ENCODE results near the gene ZNF217. TPM values are rescaled to one million over a fixed set of nuclear protein-coding genes. Genes with fewer than 3 reads are reported as not detected.

The ZNF217 gene
- total RNA-seq, 4 donors from 2014 or later = 31.2 to 64.8 (median 46.7) TPM

DNA sequence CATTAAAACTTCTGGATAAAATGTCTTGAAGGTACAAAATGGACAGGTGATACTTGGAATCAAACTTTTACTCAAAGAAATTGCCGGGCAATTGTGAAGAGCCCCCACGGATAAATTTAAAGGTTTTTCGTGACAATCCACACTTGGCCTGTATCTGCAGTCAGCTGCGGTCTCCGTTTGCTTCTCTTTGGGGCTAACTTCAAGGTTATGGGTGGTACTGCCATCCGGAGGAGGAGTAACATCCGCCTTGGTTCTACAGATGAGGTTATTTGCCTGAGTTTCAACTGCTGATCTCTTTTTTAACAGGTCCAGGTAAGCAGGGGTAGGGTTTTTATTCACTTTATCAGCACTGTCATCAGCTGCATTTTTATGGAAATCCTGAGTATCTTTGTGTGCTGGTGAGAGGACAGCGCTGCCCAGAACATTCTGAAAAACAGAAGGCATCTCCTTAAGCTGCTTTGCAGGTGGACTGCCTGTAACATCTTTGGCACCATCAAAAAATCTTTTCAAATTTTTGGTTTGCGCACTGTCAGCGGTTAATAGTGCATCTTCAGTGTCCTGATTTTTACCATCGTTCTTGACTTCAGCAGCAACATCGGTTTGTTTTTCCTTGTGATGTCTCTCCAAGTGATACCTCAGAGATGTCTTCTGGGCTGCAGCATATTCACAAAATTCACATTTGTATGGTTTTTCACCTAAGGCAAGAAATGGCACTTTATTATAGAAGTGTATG, 16.9 kb downstream of the ZNF217 start:
- WGBS = 81% methylated on average over 12 of the region's 12 CpGs
- peaks cover 36% of the 10 kb centered on the region for H3K4me1 ChIP-seq
- DNase-seq (ENCODE audit: low spot score in 2 of 2) = no peak
- no peaks in the 10 kb centered on the region for H3K9me3 ChIP-seq
- H3K4me3 ChIP-seq = no peak overlapping the region
- no peaks in the 10 kb centered on the region for H3K27me3 ChIP-seq
- peaks cover 61% of the 10 kb centered on the region for H3K36me3 ChIP-seq
- TF ChIP-seq EP300 (IDR thresholded peaks at IDR 0.05) (no peak), POLR2A (IDR thresholded peaks at IDR 0.05) (no peak), POLR2AphosphoS5 (IDR thresholded peaks at IDR 0.05) (no peak)
- TF ChIP-seq, protein P1, sequence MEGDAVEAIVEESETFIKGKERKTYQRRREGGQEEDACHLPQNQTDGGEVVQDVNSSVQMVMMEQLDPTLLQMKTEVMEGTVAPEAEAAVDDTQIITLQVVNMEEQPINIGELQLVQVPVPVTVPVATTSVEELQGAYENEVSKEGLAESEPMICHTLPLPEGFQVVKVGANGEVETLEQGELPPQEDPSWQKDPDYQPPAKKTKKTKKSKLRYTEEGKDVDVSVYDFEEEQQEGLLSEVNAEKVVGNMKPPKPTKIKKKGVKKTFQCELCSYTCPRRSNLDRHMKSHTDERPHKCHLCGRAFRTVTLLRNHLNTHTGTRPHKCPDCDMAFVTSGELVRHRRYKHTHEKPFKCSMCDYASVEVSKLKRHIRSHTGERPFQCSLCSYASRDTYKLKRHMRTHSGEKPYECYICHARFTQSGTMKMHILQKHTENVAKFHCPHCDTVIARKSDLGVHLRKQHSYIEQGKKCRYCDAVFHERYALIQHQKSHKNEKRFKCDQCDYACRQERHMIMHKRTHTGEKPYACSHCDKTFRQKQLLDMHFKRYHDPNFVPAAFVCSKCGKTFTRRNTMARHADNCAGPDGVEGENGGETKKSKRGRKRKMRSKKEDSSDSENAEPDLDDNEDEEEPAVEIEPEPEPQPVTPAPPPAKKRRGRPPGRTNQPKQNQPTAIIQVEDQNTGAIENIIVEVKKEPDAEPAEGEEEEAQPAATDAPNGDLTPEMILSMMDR (IDR thresholded peaks at IDR 0.05) = no peak
- no peak overlapping the region for H3K27ac ChIP-seq

- Histone ChIP-seq H3K9me3 (no peaks in the 10 kb centered on the region), H3K27ac (no peak overlapping the region), H3K4me1 (peaks cover 30% of the 10 kb centered on the region), H3K27me3 (no peaks in the 10 kb centered on the region), H3K36me3 (peaks cover 61% of the 10 kb centered on the region), H3K4me3 (no peak overlapping the region)
- WGBS = 83% methylated on average over 11 of the region's 12 CpGs
- no peak for TF ChIP-seq POLR2AphosphoS5 (IDR thresholded peaks at IDR 0.05)
- TF ChIP-seq EP300 (IDR thresholded peaks at IDR 0.05) = no peak
- TF ChIP-seq, protein P1 (IDR thresholded peaks at IDR 0.05) = no peak
- TF ChIP-seq POLR2A (IDR thresholded peaks at IDR 0.05) = no peak
- no peak for DNase-seq (ENCODE audit: low spot score in 2 of 2)
Observed at GRCh38 chr20:53576195-53576580, 17.5 kb downstream of the ZNF217 start.

- TF ChIP-seq EP300 (IDR thresholded peaks at IDR 0.05) (no peak), POLR2AphosphoS5 (IDR thresholded peaks at IDR 0.05) (no peak), POLR2A (IDR thresholded peaks at IDR 0.05) (no peak)
- TF ChIP-seq, protein P1 (IDR thresholded peaks at IDR 0.05) = no peak
- no peaks in the 10 kb centered on the region for H3K27me3 ChIP-seq
- H3K27ac ChIP-seq = no peak overlapping the region
- H3K36me3 ChIP-seq = peaks cover 64% of the 10 kb centered on the region
- no peaks in the 10 kb centered on the region for H3K9me3 ChIP-seq
- H3K4me3 ChIP-seq = no peak overlapping the region
- DNase-seq (ENCODE audit: low spot score in 2 of 2) = no peak
- peaks cover 25% of the 10 kb centered on the region for H3K4me1 ChIP-seq
- 81% methylated on average over 21 of the region's 23 CpGs for WGBS
Observed at GRCh38 chr20:53575481-53576194, 18.0 kb downstream of the ZNF217 start.

- H3K36me3 ChIP-seq = peaks cover 72% of the 10 kb centered on the region
- H3K9me3 ChIP-seq = no peaks in the 10 kb centered on the region
- no peak overlapping the region for H3K27ac ChIP-seq
- TF ChIP-seq EP300 (IDR thresholded peaks at IDR 0.05) = no peak
- no peak for TF ChIP-seq POLR2A (IDR thresholded peaks at IDR 0.05)
- TF ChIP-seq POLR2AphosphoS5 (IDR thresholded peaks at IDR 0.05) = no peak
- TF ChIP-seq, protein P1 (IDR thresholded peaks at IDR 0.05) = no peak
- no peak overlapping the region for H3K4me3 ChIP-seq
- DNase-seq (ENCODE audit: low spot score in 2 of 2) = no peak
- WGBS = 76% methylated on average over 6 of the region's 6 CpGs
- H3K4me1 ChIP-seq = peaks cover 17% of the 10 kb centered on the region
- H3K27me3 ChIP-seq = no peaks in the 10 kb centered on the region
Observed at GRCh38 chr20:53574819-53575218, 18.8 kb downstream of the ZNF217 start.

GRCh38 chr20:53574259-53574789, 19.3 kb downstream of the ZNF217 start:
- Histone ChIP-seq H3K9me3 (no peaks in the 10 kb centered on the region), H3K36me3 (peaks cover 77% of the 10 kb centered on the region), H3K4me3 (no peak overlapping the region), H3K4me1 (peaks cover 12% of the 10 kb centered on the region), H3K27ac (no peak overlapping the region), H3K27me3 (no peaks in the 10 kb centered on the region)
- no peak for DNase-seq (ENCODE audit: low spot score in 2 of 2)
- TF ChIP-seq, protein P1 (IDR thresholded peaks at IDR 0.05) = no peak
- WGBS = 87% methylated on average over 14 of the region's 14 CpGs
